ENCODE results near the gene VSIR. TPM values are rescaled to one million over a fixed set of nuclear protein-coding genes. Genes with fewer than 3 reads are reported as not detected.
A peak's percentile ranks its signal among the peaks of the same experiment; 100 is the strongest.

The VSIR gene
- total and polyA plus RNA-seq, 10 donors, result 34.5 to 512 (median 299) TPM

- Histone ChIP-seq H3K4me1 (peaks cover 43 to 77% (median 64%) of the 10 kb centered on the region in 6 donors), H3K9me3 (no peaks in the 10 kb centered on the region), H3K27ac (peak overlapping the region; percentile 75 to 98 (median 94)), H3K36me3 (no peaks in the 10 kb centered on the region), H3K27me3 (replicated peaks in 1 of 7) (no peaks in the 10 kb centered on the region), H3K4me3 (peak overlapping the region in 1 of 8 donors; percentile 57)
- intact Hi-C loops (cut with DNase I; ENCODE audit: low total_unique reads), result loop anchor here (2.0 kb wide), 1 partner anchor 47 kb away; the partner anchor contains the start of gene VSIR
- TF ChIP-seq POLR2AphosphoS5 (IDR thresholded peaks at IDR 0.05) (no peak), CTCF (IDR thresholded peaks at IDR 0.05 in 8 of 11, conservative IDR thresholded peaks at IDR 0.05 in 3 of 11) (peak in 10 of 11 experiments; percentile 16 to 66 (median 46))
- no peak for DNase-seq
- WGBS, 5 donors, result 19 to 39% (median 29%) methylated on average over 8 to 9 of the region's 9 CpGs
Observed at GRCh38 chr10:71725998-71726579, 47.2 kb downstream of the VSIR start.

- peak; percentile 79 for DNase-seq
- Histone ChIP-seq H3K27me3 (replicated peaks in 1 of 7) (no peaks in the 10 kb centered on the region), H3K9me3 (no peaks in the 10 kb centered on the region), H3K4me1 (peaks cover 43 to 69% (median 56%) of the 10 kb centered on the region in 6 donors), H3K4me3 (no peak overlapping the region), H3K36me3 (no peaks in the 10 kb centered on the region), H3K27ac (peak overlapping the region in 5 of 8 donors; percentile 27 to 98 (median 95))
- TF ChIP-seq CTCF (IDR thresholded peaks at IDR 0.05 in 8 of 11, conservative IDR thresholded peaks at IDR 0.05 in 3 of 11) (no peak), POLR2AphosphoS5 (IDR thresholded peaks at IDR 0.05) (no peak), POLR2A (IDR thresholded peaks at IDR 0.05) (no peak)
- intact Hi-C loops (cut with DNase I; ENCODE audit: low total_unique reads), result no loop called here
- 93 to 95% (median 94%) methylated on average over 5 to 14 of the region's 14 CpGs; no CpG with 5 or more reads in 1 of the 5 donors for WGBS, 5 donors
Observed at GRCh38 chr10:71725249-71725648, 48.1 kb downstream of the VSIR start.

- H3K27me3 ChIP-seq (replicated peaks in 1 of 7), result no peaks in the 10 kb centered on the region
- no peak for DNase-seq
- 74 to 94% (median 87%) methylated on average over 5 to 6 of the region's 6 CpGs for WGBS, 5 donors
- H3K9me3 ChIP-seq, result no peaks in the 10 kb centered on the region
- H3K27ac ChIP-seq, result peak overlapping the region in 3 of 8 donors; percentile 95 to 98 (median 98)
- intact Hi-C loops (cut with DNase I; ENCODE audit: low total_unique reads), result no loop called here
- TF ChIP-seq CTCF (IDR thresholded peaks at IDR 0.05 in 8 of 11, conservative IDR thresholded peaks at IDR 0.05 in 3 of 11), result no peak
- TF ChIP-seq POLR2A (IDR thresholded peaks at IDR 0.05), result no peak
- TF ChIP-seq POLR2AphosphoS5 (IDR thresholded peaks at IDR 0.05), result no peak
- H3K36me3 ChIP-seq, result no peaks in the 10 kb centered on the region
- peaks cover 40 to 67% (median 53%) of the 10 kb centered on the region in 6 donors for H3K4me1 ChIP-seq
- H3K4me3 ChIP-seq, result no peak overlapping the region
Observed at GRCh38 chr10:71724539-71724938, 48.8 kb downstream of the VSIR start.

- TF ChIP-seq POLR2A (IDR thresholded peaks at IDR 0.05) (no peak), POLR2AphosphoS5 (IDR thresholded peaks at IDR 0.05) (no peak), CTCF (IDR thresholded peaks at IDR 0.05 in 8 of 11, conservative IDR thresholded peaks at IDR 0.05 in 3 of 11) (no peak)
- peaks cover 28 to 67% (median 51%) of the 10 kb centered on the region in 6 donors for H3K4me1 ChIP-seq
- H3K4me3 ChIP-seq, result no peak overlapping the region
- 89 to 96% (median 95%) methylated on average over 8 to 11 of the region's 11 CpGs for WGBS, 5 donors
- H3K27me3 ChIP-seq (replicated peaks in 1 of 7), result no peaks in the 10 kb centered on the region
- no peaks in the 10 kb centered on the region for H3K9me3 ChIP-seq
- H3K27ac ChIP-seq, result peak overlapping the region in 1 of 8 donors; percentile 98
- intact Hi-C loops (cut with DNase I; ENCODE audit: low total_unique reads), result no loop called here
- no peak for DNase-seq
- H3K36me3 ChIP-seq, result no peaks in the 10 kb centered on the region
Observed at GRCh38 chr10:71723311-71723710, 50.0 kb downstream of the VSIR start.
